ENCODE measurements around the gene KIZ.

Gene KIZ

DNA sequence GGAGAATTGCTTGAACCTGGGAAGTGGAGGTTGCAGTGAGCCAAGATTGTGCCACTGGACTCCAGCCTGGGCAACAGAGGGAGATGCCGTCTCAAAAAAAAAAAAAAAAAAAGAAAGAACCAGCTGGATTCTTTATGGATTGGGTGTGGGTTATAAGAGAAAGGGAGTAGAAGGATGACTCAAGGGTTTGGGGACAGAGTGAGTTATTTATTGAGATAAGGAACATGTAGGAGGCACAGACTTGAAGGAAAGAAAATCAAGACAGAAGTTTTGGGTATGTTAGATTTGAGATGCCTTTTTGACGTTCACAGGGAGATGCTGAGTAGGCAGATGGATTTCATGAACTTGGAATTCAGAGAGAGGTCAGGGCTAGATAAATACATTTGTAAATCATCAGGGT is 47.6 kb downstream of the KIZ start:
- no peak for DNase-seq (ENCODE audit: low read depth)
- TF ChIP-seq, protein P1, sequence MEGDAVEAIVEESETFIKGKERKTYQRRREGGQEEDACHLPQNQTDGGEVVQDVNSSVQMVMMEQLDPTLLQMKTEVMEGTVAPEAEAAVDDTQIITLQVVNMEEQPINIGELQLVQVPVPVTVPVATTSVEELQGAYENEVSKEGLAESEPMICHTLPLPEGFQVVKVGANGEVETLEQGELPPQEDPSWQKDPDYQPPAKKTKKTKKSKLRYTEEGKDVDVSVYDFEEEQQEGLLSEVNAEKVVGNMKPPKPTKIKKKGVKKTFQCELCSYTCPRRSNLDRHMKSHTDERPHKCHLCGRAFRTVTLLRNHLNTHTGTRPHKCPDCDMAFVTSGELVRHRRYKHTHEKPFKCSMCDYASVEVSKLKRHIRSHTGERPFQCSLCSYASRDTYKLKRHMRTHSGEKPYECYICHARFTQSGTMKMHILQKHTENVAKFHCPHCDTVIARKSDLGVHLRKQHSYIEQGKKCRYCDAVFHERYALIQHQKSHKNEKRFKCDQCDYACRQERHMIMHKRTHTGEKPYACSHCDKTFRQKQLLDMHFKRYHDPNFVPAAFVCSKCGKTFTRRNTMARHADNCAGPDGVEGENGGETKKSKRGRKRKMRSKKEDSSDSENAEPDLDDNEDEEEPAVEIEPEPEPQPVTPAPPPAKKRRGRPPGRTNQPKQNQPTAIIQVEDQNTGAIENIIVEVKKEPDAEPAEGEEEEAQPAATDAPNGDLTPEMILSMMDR (IDR thresholded peaks at IDR 0.05; ENCODE audit: insufficient read depth, low read depth, low read length, missing control alignments), result no peak
- no peak overlapping the region for H3K4me3 ChIP-seq (ENCODE audit: low read depth, low read length)

DNA sequence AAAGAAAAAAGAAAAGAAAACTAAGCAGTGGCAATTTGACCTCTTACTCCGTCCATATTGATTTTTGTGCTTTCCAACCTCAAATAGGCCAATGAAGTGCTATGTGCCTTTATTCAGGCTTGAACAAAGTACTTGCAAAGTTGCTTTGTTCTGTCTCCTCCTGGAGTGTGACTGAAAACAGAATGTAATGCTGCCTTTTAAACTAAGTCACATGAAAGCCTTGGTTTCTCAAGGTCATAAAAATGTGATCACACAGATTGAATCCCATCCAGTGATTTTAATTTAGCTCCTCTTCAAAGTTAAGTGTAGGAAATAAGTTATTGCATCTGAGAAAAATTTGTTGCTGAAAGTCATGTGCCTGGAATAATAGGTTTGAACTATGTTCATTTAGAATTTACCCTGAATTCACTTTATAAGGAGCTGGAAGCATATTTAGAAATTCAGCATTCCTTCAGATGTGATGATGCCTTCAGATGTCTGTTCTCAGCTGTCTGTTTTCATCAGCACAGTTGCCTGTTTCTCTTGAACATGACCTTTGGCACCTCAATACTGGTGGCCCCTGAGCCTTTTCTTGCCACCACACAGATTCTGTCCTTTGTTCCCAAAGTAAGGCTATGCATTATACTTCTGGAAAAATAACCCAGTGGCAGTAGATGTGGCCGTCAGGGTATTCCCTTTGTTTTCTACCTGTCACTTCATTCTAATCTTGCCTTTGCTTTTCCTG is 48.8 kb downstream of the KIZ start:
- TF ChIP-seq, protein P1 (IDR thresholded peaks at IDR 0.05; ENCODE audit: insufficient read depth, low read depth, low read length, missing control alignments), result no peak
- H3K4me3 ChIP-seq (ENCODE audit: low read depth, low read length), result no peak overlapping the region
- no peak for DNase-seq (ENCODE audit: low read depth)

DNA sequence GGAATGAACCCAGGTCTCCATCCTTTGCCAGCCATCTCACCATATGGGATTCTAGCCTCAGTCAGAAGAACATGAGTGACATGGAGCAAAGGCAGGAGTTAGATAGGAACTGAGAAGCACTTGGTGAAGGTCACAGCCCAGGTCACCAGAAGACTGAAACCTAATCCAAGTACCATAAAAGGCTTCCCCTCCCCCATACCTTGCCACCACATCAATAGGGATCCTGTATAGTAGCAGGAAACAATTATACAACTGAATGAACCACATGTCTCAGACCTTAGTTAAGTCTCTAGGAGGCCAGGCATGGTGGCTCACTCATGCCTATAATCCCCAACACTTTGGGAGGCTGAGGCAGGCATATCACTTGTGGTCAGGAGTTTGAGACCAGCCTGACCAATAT is 49.6 kb downstream of the KIZ start:
- TF ChIP-seq, protein P1 (IDR thresholded peaks at IDR 0.05; ENCODE audit: insufficient read depth, low read depth, low read length, missing control alignments), result no peak
- no peak overlapping the region for H3K4me3 ChIP-seq (ENCODE audit: low read depth, low read length)
- DNase-seq (ENCODE audit: low read depth), result peak; percentile 4

DNA sequence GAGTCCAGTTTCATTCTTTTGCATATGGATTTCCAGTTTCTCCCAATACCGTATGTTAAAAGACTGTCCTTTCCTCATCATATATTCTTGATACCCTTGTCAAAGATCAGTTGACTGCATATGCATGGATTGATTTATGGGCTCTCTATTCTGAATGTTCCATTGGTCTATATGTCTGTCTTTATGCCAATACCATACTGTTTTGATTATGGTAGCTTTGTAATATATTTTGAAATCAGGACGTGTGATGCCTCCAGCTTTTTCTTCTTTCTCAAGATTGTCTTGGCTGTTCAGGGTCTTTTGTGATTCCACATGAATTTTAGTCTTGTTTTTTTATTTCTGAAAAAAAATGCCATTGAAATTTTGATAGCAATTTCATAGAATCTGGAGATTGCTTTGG is 51.9 kb downstream of the KIZ start:
- TF ChIP-seq, protein P1 (IDR thresholded peaks at IDR 0.05; ENCODE audit: insufficient read depth, low read depth, low read length, missing control alignments), result no peak
- DNase-seq (ENCODE audit: low read depth), result no peak

DNA sequence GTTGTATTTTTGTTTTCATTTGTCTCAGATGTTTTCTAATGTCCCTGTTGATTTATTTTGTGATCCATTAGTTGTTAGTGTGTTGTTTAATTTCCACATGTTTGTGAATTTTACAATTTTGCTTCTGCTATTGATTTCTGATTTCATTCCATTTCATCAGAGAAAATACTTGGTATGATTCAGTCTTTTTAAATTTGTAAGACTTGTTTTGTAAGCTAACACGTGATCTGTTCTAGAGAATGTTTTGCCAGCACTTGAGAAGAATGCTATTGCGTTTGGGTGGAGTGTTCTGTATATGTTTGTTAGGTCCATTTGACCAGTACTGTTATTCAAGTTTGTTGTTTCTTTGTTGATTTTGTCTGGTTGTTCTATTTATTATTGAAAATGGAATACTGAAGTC is 53.9 kb downstream of the KIZ start:
- DNase-seq (ENCODE audit: low read depth), result no peak
- no peak overlapping the region for H3K4me3 ChIP-seq (ENCODE audit: low read depth, low read length)
- TF ChIP-seq, protein P1 (IDR thresholded peaks at IDR 0.05; ENCODE audit: insufficient read depth, low read depth, low read length, missing control alignments), result no peak

More for the DNA sequence above, 51.9 kb downstream of the KIZ start:
- no peak overlapping the region for H3K4me3 ChIP-seq (ENCODE audit: low read depth, low read length)

DNA sequence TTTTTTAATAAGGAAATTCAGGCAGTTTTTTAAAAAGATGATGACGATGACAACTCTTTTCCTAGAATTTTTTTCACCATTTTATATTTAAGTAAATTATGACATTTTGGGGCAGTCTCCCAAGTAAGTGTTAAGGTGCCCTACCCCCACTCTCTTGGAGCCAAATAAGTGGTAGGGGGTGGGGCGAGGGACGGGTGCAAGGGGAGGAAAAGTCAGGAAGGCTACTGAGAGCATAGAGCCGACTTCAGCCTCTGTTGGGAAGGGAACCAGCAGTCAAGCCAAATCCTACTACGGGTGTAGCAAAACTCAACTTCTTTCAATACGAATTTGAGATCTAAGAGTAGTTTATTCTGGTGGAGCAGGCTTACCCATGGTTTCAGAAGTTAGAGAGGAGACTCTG is 54.4 kb downstream of the KIZ start:
- TF ChIP-seq, protein P1 (IDR thresholded peaks at IDR 0.05; ENCODE audit: insufficient read depth, low read depth, low read length, missing control alignments), result no peak
- H3K4me3 ChIP-seq (ENCODE audit: low read depth, low read length), result no peak overlapping the region
- no peak for DNase-seq (ENCODE audit: low read depth)

DNA sequence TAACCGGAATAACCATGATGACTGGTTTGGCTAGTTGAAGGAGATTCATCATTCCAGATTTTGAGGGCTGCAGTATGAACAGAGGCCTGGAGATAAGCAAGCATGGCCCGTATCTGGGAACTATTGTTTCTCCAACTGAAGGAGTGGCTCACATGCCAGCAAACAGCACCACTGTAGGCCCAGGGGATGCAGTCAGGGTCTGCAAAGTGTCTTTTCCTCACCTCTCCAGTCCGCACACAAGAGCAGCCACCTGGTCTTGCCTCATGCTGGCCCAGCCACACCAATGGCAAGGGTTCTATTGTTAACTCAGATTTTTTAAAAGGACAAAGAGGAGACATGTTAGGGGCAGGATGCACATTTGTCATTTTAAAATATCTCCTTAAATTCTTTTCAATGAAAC is 55.1 kb downstream of the KIZ start:
- no peak for DNase-seq (ENCODE audit: low read depth)
- H3K4me3 ChIP-seq (ENCODE audit: low read depth, low read length), result no peak overlapping the region
- TF ChIP-seq, protein P1 (IDR thresholded peaks at IDR 0.05; ENCODE audit: insufficient read depth, low read depth, low read length, missing control alignments), result no peak
